ENCODE measurements around the gene TSPAN3. TPM values are rescaled to one million over a fixed set of nuclear protein-coding genes. Genes with fewer than 3 reads are reported as not detected.

The TSPAN3 gene
- total RNA-seq, 1 donor from 2014 or later, result 187 TPM

DNA sequence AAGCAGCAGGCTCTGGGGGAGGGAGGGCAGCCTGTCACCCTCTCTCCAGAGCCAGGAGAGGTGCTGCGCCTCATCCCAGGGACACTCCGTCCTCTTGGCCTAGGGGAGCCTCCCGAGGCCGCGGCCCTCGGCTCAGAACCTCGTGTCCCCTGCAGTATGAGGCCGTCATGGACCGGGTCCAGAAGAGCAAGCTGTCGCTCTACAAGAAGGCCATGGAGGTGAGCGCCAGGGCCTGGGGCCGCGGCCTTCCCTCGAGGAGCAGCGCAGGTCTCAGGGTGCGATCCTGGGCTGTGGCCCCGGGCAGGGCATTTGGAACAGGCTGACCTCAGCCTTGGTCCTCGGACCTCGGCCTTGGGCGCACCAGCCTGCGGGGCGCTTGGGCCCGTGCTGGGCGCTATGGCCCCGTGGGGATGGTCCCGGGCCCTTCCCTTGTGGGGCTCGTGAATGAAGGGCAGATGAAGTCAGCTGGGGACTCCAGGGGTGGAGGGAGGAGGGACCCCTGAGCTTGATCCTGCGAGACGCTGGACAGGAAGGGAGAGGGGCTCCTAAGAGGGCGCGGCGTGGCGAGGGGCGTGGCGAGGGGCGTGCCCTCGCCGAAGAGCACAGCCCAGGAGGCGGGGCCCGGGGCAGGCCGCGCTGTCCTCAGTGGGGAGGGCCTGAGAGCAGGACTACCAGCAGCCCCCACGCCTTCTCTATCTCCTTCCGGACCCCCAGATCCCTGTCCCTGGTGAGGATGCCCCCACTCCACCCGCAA lies 43.0 kb downstream of the TSPAN3 start:
- DNase-seq (ENCODE audit: low read depth) (no peak), FAIRE-seq (no peak)
- Histone ChIP-seq H3K36me3 (ENCODE audit: control insufficient read depth, insufficient read depth, low read length) (no peaks in the 10 kb centered on the region), H3K27me3 (ENCODE audit: control insufficient read depth, insufficient read depth, low read length) (peaks cover 2% of the 10 kb centered on the region), H3K4me3 (ENCODE audit: low read depth, low read length) (no peak overlapping the region)
- TF ChIP-seq, protein P1, sequence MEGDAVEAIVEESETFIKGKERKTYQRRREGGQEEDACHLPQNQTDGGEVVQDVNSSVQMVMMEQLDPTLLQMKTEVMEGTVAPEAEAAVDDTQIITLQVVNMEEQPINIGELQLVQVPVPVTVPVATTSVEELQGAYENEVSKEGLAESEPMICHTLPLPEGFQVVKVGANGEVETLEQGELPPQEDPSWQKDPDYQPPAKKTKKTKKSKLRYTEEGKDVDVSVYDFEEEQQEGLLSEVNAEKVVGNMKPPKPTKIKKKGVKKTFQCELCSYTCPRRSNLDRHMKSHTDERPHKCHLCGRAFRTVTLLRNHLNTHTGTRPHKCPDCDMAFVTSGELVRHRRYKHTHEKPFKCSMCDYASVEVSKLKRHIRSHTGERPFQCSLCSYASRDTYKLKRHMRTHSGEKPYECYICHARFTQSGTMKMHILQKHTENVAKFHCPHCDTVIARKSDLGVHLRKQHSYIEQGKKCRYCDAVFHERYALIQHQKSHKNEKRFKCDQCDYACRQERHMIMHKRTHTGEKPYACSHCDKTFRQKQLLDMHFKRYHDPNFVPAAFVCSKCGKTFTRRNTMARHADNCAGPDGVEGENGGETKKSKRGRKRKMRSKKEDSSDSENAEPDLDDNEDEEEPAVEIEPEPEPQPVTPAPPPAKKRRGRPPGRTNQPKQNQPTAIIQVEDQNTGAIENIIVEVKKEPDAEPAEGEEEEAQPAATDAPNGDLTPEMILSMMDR (IDR thresholded peaks at IDR 0.05; ENCODE audit: insufficient read depth, low read length, severe bottlenecking), result no peak

DNA sequence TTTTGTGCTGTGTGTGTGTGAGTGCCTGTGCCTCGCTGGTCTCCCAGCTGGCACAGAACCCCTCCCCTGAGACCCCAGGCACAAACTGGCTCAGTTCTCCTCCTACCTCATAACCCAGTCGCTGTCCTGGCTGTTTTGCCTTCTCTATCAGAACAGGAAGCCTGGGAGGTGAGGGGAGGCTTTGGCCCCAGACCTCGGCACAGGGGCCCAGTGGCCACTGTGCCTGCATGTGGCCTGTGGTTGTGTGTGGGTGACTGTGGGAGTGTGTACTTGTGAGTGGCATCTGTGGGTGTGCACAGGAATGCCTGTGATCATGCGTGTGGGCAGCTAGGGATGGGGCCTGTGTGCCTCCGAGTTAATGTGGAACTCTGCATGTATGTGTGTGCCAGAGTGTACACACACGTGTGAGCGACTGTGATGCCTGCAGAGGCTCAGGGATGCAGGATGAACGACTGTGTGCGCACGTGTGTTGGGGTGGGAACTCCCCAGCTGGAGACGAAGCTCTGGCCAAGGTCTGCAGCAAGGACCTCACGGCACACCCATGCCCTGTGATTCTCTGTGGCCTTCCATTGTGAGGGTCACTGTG lies 43.7 kb downstream of the TSPAN3 start:
- H3K36me3 ChIP-seq (ENCODE audit: control insufficient read depth, insufficient read depth, low read length), result no peaks in the 10 kb centered on the region
- FAIRE-seq (no peak), DNase-seq (ENCODE audit: low read depth) (no peak)
- no peak overlapping the region for H3K4me3 ChIP-seq (ENCODE audit: low read depth, low read length)
- H3K27me3 ChIP-seq (ENCODE audit: control insufficient read depth, insufficient read depth, low read length), result peaks cover 2% of the 10 kb centered on the region
- TF ChIP-seq, protein P1 (IDR thresholded peaks at IDR 0.05; ENCODE audit: insufficient read depth, low read length, severe bottlenecking), result no peak

DNA sequence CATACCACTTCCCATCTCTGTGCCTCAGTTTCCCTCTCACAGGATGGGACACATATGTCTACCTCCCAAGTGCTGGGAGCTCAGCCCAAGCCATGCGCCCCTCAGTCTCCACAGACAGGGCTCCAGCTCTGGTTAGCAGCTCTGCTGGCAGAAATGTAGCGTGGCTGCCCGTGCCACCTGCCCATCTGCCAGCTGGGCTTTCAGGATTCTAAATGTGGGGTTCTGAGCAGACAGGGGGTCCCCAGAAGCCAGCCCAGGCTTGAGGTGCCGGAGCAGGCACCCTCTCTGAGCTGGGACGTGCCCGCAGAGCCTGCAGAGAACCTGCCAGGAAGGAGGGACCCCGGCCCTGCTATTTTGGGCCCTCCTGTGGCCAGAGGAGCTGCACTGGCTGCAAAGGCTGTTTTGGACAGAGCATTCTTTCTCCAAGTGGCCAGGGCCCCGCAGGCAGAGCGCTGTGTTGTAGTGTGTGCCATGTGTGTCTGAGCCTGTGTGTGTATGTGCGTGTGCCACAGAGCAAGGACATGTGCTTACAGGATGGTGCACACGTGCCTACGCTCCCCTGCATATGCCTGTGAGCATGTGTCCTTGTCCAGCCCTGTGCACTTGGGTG lies 44.3 kb downstream of the TSPAN3 start:
- DNase-seq (ENCODE audit: low read depth) (no peak), FAIRE-seq (peak; percentile 47)
- Histone ChIP-seq H3K36me3 (ENCODE audit: control insufficient read depth, insufficient read depth, low read length) (no peaks in the 10 kb centered on the region), H3K4me3 (ENCODE audit: low read depth, low read length) (no peak overlapping the region), H3K27me3 (ENCODE audit: control insufficient read depth, insufficient read depth, low read length) (peaks cover 2% of the 10 kb centered on the region)
- TF ChIP-seq, protein P1 (IDR thresholded peaks at IDR 0.05; ENCODE audit: insufficient read depth, low read length, severe bottlenecking), result no peak

DNA sequence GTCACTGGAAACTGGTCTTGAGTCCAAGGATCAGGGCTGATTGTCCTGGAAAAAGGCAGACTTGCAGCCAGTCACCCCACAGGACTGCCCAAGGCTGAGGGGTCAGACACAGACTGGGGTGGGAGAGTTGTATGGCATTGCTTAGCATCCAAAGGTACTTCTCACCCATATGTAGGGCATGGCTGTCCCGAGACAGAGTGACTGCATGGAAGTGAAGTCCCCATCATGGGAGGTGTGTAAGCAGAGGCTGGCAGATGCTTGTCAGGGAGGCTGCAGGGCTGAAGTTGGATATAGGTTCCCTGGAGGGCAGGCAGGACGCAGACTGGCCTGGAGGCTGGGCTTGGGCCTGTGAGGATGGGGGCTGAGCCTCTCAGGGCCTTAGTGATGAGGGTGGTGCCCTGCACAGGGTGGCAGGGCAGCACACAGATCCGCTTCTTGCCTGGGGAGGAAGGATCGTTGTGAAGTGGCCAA lies 44.9 kb downstream of the TSPAN3 start:
- DNase-seq (ENCODE audit: low read depth) (no peak), FAIRE-seq (no peak)
- TF ChIP-seq, protein P1 (IDR thresholded peaks at IDR 0.05; ENCODE audit: insufficient read depth, low read length, severe bottlenecking), result no peak
- H3K4me3 ChIP-seq (ENCODE audit: low read depth, low read length), result no peak overlapping the region
- H3K36me3 ChIP-seq (ENCODE audit: control insufficient read depth, insufficient read depth, low read length), result no peaks in the 10 kb centered on the region
- H3K27me3 ChIP-seq (ENCODE audit: control insufficient read depth, insufficient read depth, low read length), result peaks cover 2% of the 10 kb centered on the region

DNA sequence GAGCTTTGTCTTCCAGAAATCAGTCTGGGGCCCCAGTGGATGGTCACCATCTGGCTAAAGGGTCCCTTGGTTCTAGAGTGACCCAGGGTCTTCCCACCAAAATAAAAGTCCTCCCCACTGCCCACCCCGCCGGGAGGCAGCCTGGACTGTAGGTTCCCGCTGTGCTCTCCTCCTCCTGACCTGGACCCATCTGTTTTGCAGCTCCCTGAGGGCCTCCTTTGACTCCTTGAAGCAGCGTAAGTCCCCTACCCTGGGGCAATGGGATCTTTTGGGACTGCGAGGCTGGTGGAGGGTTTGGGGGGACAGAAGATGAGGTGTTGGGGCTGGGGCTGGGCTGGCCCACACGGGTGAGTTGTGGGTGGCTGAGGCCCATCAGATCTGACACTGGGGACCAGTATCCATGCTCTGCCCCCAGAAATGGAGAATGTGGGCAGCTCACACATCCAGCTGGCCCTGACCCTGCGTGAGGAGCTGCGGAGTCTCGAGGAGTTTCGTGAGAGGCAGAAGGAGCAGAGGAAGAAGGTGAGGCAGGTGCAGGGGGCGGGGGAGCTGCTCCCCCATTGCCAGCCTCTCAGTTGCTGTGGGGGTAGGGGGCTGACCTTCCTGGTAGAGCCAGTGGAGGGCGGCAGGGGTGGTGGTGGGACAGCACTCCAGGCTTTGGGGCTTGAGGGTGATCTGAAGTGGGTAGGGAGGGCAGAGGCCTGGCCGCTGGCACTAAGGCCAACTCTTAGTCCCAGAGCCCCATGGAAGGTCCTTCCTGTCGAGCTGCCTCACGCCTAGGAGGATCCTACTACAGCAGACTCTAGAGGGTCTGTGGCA lies 45.6 kb downstream of the TSPAN3 start:
- Histone ChIP-seq H3K4me3 (ENCODE audit: low read depth, low read length) (no peak overlapping the region), H3K27me3 (ENCODE audit: control insufficient read depth, insufficient read depth, low read length) (peaks cover 2% of the 10 kb centered on the region), H3K36me3 (ENCODE audit: control insufficient read depth, insufficient read depth, low read length) (no peaks in the 10 kb centered on the region)
- TF ChIP-seq, protein P1 (IDR thresholded peaks at IDR 0.05; ENCODE audit: insufficient read depth, low read length, severe bottlenecking), result no peak
- no peak for DNase-seq (ENCODE audit: low read depth)
- FAIRE-seq, result no peak

Data from bronchial epithelial cell (primary cell).